Stimulated activated CD4-positive, alpha-beta T cell treated with anti-CD3 and anti-CD28 coated beads, Interleukin-15, amount 100 ng/mL, for 48 hours (primary cell): ENCODE measurements around the gene CATSPERE.
"Not testable (repeated sequence)": the region's sequence is repeated elsewhere in the genome, so short reads cannot be mapped to it uniquely, and the experiment has no call there.

Source experiments
- DNase-seq, 2 donors: peaks; one replicate each; pipeline ENCODE4 v3.0.0-alpha.2; 2020; ENCODE audit warnings: low read depth in 2 of 2

CATSPERE gene

DNA sequence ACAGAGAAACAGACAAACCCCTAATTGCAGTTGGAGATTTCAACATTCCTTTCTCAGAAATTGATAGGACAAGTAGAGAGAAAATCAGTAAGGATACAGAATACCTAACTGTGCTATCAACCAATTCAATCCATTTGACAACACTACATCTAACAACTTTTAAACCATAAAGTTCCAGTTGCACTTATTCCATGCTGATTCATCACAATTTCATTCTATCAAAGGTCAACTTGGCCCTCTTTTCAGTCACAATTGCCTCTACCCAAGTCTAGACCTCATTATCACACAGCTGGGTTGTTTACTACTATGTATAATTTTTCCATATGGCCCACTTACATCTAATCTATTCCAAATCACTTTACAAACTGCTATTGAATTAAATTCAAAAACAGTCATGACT lies 172.1 kb downstream of the CATSPERE start:
- no peak for DNase-seq

GRCh38 chr1:244634546-244634945 lies 173.5 kb downstream of the CATSPERE start:
- DNase-seq, result no peak

- DNase-seq, result no peak
Observed at GRCh38 chr1:244636488-244637259, 175.6 kb downstream of the CATSPERE start.

GRCh38 chr1:244639561-244639960 lies 178.5 kb downstream of the CATSPERE start:
- DNase-seq, result no peak

- DNase-seq, result no peak
Observed at GRCh38 chr1:244640917-244641316, 179.8 kb downstream of the CATSPERE start.

- DNase-seq, result no peak
Observed at GRCh38 chr1:244642526-244642925, 181.5 kb downstream of the CATSPERE start.

- DNase-seq, result no peak
Observed at GRCh38 chr1:244642988-244643387, 181.9 kb downstream of the CATSPERE start.

GRCh38 chr1:244645414-244645813 lies 184.3 kb downstream of the CATSPERE start:
- no peak for DNase-seq

- DNase-seq, result no peak
Observed at GRCh38 chr1:244645890-244646289, 184.8 kb downstream of the CATSPERE start.

- DNase-seq, result no peak
Observed at GRCh38 chr1:244647819-244648218, 186.7 kb downstream of the CATSPERE start.

GRCh38 chr1:244651956-244652622 lies 191.0 kb downstream of the CATSPERE start:
- no peak for DNase-seq

DNA sequence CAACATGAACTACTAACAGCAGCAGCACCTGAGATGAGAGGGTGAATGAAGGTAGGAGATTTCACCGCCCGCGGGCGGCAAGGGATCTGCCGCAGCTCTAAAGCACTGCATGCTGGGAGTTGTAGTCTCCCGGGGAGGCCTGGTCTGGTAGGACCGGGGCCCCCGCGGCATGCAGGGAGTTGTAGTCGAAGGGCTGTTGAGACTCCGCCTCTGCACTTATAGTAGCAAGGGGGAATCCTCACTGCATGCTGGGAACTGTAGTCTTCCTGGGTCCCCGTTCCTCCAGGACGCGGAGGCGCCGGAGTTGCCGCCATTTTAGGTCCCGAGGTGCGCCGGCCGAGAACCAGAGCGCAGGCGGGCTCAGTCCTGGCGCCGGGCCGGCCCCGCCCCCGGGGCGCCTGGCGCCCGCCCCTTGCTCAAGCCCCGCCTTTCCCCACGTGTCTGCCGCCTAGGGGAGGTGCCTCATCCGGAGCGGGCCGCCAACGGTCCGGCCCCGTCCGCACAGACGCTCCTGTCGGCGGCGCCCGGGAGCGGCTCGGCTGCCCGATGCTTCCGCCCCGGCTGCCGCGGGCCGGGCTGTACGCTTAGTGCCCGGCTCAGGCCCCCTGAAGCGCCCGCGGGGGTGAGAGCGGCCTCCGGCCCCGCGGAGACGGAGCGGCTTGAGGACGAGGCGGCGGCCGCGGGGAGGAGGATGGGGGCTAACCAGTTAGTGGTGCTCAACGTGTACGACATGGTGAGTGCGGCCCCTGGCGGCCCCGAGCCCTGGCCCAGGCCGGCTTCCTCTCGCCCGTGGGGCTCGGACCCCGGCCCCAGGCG lies 191.8 kb downstream of the CATSPERE start, which contains the start of gene DESI2:
DESI2 (plus strand) TSS at position 504 of the 816 bp plus-strand sequence; CDS start at position 692, 188 bp downstream.
- peak; percentile 96 to 97 for DNase-seq

- DNase-seq, result no peak
Observed at GRCh38 chr1:244653439-244654107, 192.5 kb downstream of the CATSPERE start.

DNA sequence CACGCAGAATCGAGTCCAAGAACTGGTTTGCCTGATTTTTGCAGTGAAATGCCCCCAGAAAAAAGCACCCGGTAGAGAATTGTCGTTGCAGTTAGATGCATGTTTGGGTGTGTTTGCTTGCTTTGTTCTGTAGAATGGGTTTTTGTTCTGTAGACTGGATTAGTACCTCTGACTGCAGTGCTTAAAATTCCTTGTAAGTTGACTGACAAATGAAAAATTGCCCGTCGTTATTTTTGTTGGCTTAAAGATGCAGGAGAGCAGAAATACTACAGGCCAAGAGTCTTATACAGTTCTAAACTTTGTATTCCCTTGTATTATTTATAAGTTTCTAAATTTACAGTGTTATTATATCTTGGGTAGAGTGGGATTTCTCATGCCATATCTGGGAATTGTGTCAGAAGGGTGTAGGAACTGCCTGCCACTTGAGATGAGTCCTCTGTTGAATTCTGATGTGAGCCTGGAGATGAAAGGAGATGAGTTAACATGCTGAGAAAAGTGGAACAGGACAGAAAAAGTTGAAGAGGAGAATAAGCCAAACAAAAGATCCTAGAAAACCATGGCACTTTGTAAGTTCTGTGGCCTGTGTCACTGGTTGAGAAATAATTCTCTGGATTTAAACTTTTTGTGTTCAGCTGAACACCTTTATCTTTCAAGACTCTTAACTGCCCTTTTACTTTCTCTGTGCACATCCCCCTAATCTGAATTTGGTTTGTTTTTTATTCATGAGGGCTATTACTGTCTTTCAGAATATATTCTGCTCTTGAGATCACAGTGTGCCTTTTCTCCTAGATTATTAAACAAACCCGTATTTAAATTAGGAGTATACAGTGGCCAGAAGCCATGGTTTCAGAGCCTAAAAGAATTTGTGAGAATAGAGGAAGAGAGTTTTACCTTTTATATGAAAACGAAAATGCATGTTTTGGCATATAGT lies 193.3 kb downstream of the CATSPERE start:
- DNase-seq, result no peak

GRCh38 chr1:244655186-244655585 lies 194.1 kb downstream of the CATSPERE start:
- DNase-seq, result no peak

DNA sequence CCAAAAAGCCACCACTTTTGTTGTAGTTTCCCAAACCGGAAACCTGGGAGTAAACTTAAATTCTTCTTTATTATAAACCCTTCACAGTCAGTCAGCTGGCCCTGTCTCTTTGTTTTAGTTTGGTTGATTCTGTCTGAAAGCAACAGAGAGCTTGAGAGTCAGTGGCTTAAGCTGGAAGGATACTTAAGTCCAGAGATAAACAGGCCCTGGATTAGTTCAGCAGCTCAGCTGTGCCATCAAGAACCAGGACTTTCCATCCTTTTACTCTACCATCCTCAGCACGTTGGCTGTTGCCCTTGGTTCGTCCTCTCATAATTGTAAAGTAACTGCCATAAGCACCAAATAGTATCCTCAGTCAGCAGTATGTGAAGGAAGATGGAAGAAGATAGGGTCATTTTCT lies 196.3 kb downstream of the CATSPERE start:
- no peak for DNase-seq

DNA sequence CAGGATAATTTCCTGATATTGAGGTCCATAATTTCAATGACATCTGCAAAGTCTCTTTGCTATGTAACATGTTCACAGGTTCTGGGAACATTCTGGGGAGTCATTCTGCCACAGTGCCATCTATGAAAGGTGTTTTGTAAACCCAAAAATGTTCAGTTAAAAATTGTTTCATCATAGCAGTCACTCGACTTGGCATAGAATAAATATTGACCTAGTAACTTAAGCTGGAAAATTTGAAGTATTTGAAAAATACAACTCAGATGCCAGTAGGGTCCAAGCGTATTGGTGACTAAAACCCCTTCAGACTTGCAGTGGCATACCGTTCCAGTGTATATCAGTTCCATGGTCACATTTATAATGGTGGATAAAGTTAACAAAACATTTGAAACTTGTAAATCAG lies 198.6 kb downstream of the CATSPERE start:
- no peak for DNase-seq

DNA sequence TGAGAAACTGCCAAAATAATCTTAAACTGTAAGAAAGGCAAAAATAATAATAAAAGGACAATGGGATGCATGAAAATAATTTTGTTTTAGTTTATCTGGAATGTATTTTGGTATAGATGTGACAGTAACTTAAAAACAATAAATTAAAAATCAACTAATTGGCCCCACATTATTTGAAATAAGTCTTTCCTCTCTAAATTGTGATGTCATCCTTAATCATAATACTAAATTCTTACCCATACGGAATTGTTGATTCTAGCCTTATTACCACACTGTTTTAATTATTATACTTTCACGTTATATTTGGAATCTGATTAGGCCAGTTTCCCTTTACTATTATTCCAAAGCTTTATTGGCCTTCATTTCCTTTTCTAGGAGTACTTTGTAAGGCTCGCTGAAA lies 199.5 kb downstream of the CATSPERE start:
- DNase-seq, result no peak

DNA sequence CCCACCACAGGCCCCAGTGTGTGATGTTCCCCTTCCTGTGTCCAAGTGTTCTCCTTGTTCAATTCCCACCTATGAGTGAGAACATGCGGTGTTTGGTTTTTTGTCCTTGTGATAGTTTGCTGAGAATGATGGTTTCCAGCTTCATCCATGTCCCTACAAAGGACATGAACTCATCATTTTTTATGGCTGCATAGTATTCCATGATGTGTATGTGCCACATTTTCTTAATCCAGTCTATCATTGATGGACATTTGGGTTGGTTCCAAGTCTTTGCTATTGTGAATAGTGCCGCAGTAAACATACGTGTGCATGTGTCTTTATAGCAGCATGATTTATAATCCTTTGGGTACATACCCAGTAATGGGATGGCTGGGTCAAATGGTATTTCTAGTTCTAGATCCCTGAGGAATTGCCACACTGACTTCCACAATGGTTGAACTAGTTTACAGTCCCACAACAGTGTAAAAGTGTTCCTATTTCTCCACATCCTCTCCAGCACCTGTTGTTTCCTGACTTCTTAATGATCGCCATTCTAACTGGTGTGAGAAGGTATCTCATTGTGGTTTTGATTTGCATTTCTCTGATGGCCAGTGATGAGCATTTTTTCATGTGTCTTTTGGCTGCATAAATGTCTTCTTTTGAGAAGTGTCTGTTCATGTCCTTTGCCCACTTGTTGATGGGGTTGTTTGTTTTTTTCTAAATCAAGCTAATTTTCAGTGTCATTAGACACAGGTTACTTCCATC lies 200.7 kb downstream of the CATSPERE start:
- DNase-seq, result not testable (repeated sequence)

DNA sequence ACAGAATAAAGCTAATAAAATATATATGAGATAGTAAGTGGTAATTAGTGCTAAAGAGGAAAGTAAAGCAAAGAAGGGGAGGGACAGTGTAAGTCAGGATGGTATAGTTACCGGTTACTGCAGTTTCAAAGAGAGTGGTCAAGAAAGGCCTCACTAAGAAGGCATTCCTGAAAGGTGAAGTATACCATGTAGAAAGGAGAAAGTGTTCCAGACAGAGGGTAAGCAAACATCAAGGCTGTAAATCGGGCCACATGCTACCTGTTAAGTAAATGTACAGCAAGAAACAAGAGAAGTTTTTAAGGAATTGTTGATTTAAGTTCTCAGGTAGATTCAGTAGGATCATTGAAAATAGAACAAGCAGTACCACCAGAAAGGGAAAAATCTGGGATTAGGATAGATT lies 201.5 kb downstream of the CATSPERE start:
- no peak for DNase-seq
